ENCODE measurements around the gene RPTN. TPM values are rescaled to one million over a fixed set of nuclear protein-coding genes. Genes with fewer than 3 reads are reported as not detected.
A peak's percentile ranks its signal among the peaks of the same experiment; 100 is the strongest.

RPTN gene
- polyA plus RNA-seq, 1 of the 3 experiments (the other 2 are of a cell fraction): not detected

- Histone ChIP-seq H3F3A (replicated peaks; ENCODE audit: insufficient read depth) (no peaks in the 10 kb centered on the region), H3K9ac (no peak overlapping the region), H3K36me3 (replicated peaks in 1 of 2; ENCODE audit: control insufficient read depth in 1 of 2, insufficient read depth in 2 of 2, low read length in 1 of 2) (no peaks in the 10 kb centered on the region), H3K79me2 (ENCODE audit: insufficient read depth) (no peaks in the 10 kb centered on the region), H2AFZ (ENCODE audit: low read depth) (no peak overlapping the region), H3K27ac (ENCODE audit: low read depth in 2 of 2, low read length in 1 of 2) (no peak overlapping the region), H4K20me1 (ENCODE audit: insufficient read depth) (no peaks in the 10 kb centered on the region), H3K9me3 (no peaks in the 10 kb centered on the region), H3K9me2 (no peaks in the 10 kb centered on the region), H3K4me3 (ENCODE audit: low read depth in 2 of 2, low read length in 1 of 2) (peak overlapping the region in 1 of 2 experiments; percentile 26; a peak in 1 of 4 replicates), H3K4me1 (ENCODE audit: control insufficient read depth in 1 of 2, insufficient read depth in 2 of 2, low read depth in 1 of 2, low read length in 1 of 2) (no peaks in the 10 kb centered on the region), H3K4me2 (no peak overlapping the region), H3K27me3 (ENCODE audit: insufficient read depth) (peaks cover 11% of the 10 kb centered on the region; the same call in 1 of the 2 replicates)
- TF ChIP-seq SIN3A (IDR thresholded peaks at IDR 0.05; ENCODE audit: borderline replicate concordance, low read depth, low read length) (no peak), REST (IDR thresholded peaks at IDR 0.05; ENCODE audit: low read depth, low read length) (no peak), USF1 (IDR thresholded peaks at IDR 0.05; ENCODE audit: borderline replicate concordance, low read depth) (no peak), FOXM1 (IDR thresholded peaks at IDR 0.05; ENCODE audit: low read depth) (no peak), TCF12 (IDR thresholded peaks at IDR 0.05) (no peak)
- TF ChIP-seq, protein P1, sequence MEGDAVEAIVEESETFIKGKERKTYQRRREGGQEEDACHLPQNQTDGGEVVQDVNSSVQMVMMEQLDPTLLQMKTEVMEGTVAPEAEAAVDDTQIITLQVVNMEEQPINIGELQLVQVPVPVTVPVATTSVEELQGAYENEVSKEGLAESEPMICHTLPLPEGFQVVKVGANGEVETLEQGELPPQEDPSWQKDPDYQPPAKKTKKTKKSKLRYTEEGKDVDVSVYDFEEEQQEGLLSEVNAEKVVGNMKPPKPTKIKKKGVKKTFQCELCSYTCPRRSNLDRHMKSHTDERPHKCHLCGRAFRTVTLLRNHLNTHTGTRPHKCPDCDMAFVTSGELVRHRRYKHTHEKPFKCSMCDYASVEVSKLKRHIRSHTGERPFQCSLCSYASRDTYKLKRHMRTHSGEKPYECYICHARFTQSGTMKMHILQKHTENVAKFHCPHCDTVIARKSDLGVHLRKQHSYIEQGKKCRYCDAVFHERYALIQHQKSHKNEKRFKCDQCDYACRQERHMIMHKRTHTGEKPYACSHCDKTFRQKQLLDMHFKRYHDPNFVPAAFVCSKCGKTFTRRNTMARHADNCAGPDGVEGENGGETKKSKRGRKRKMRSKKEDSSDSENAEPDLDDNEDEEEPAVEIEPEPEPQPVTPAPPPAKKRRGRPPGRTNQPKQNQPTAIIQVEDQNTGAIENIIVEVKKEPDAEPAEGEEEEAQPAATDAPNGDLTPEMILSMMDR (IDR thresholded peaks at IDR 0.05): no peak
- ChIA-PET POLR2A (no interaction called here), CTCF (interaction anchor here (0.6 to 1.1 kb wide), 3 partner anchors 12 to 261 kb away, joined by 3 to 4 read pairs (median 3); no protein-coding TSS in a partner anchor)
- no peak for DNase-seq
Observed at GRCh38 chr1:152197361-152197941, 38.4 kb upstream of the RPTN start.

DNA sequence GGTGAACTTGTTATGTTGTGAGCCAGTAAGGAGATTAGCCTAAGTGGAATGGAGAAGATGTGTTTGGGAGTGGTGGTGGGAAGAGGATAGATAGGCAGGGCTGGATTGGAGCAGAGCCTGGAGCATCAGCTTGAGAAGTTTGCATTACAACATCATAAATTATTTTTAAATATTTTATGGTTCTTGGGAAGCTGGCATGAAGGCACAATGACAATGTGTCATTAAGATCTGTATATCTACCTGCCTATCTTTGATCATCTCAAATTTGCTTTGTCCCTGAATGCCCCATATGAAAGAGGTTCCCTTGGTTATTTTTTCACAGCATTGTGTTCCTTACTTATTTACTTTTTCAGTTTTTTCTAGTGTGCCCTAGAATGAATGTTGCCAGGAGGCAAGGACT, 32.7 kb upstream of the RPTN start:
- H3K4me1 ChIP-seq (ENCODE audit: control insufficient read depth in 1 of 2, insufficient read depth in 2 of 2, low read depth in 1 of 2, low read length in 1 of 2): no peaks in the 10 kb centered on the region; a peak in 1 of 4 replicates
- POLR2A ChIA-PET: no interaction called here
- no peak overlapping the region for H3K9ac ChIP-seq
- H3K9me3 ChIP-seq: no peaks in the 10 kb centered on the region
- 0 out of 2 replicates have a peak, but pooled peaks cover 5% of the 10 kb centered on the region for H3K27me3 ChIP-seq (ENCODE audit: insufficient read depth)
- H4K20me1 ChIP-seq (ENCODE audit: insufficient read depth): no peaks in the 10 kb centered on the region
- no peaks in the 10 kb centered on the region for H3K36me3 ChIP-seq (replicated peaks in 1 of 2; ENCODE audit: control insufficient read depth in 1 of 2, insufficient read depth in 2 of 2, low read length in 1 of 2)
- peaks cover under 1% of the 10 kb centered on the region for H3F3A ChIP-seq (replicated peaks; ENCODE audit: insufficient read depth)
- no peaks in the 10 kb centered on the region for H3K79me2 ChIP-seq (ENCODE audit: insufficient read depth)
- no peak overlapping the region for H3K4me3 ChIP-seq (ENCODE audit: low read depth in 2 of 2, low read length in 1 of 2)
- H2AFZ ChIP-seq (ENCODE audit: low read depth): no peak overlapping the region
- DNase-seq: no peak
- no peaks in the 10 kb centered on the region for H3K9me2 ChIP-seq
- no peak overlapping the region for H3K4me2 ChIP-seq
- no peak overlapping the region for H3K27ac ChIP-seq (ENCODE audit: low read depth in 2 of 2, low read length in 1 of 2)
- CTCF ChIA-PET: interaction anchor here (2.2 kb wide), 1 partner anchor 267 kb away, joined by 7 read pairs; no protein-coding TSS in a partner anchor
- no peak for TF ChIP-seq CHD2 (IDR thresholded peaks at IDR 0.05; ENCODE audit: low read length, partially characterized antibody)
- TF ChIP-seq TEAD4 (IDR thresholded peaks at IDR 0.05; ENCODE audit: borderline replicate concordance, insufficient read depth): no peak
- no peak for TF ChIP-seq TAF1 (IDR thresholded peaks at IDR 0.05; ENCODE audit: borderline replicate concordance, low read depth, low read length)
- no peak for TF ChIP-seq REST (IDR thresholded peaks at IDR 0.05; ENCODE audit: low read depth, low read length)
- TF ChIP-seq YY1 (IDR thresholded peaks at IDR 0.05; ENCODE audit: low read depth): no peak
- TF ChIP-seq NFIC (IDR thresholded peaks at IDR 0.05; ENCODE audit: borderline replicate concordance): no peak
- TF ChIP-seq EP300 (IDR thresholded peaks at IDR 0.05; ENCODE audit: borderline replicate concordance in 1 of 2, low read depth in 1 of 2, low read length in 1 of 2): no peak
- TF ChIP-seq MEF2A (IDR thresholded peaks at IDR 0.05; ENCODE audit: borderline replicate concordance, low read depth): no peak

All from SK-N-SH (cell line).